HG02981 (cell line): ENCODE measurements around the gene CGB5.
"Not testable (repeated sequence)": the region's sequence is repeated elsewhere in the genome, so short reads cannot be mapped to it uniquely, and the experiment has no call there.

Experiments used
- ATAC-seq: cut with Tn5 transposase; IDR thresholded peaks from one replicate; pipeline ENCODE4 v1.9.1; 2021; ENCODE audit warnings: mild to moderate bottlenecking, moderate library complexity; ENCODE audit not compliant: unreplicated experiment

The CGB5 gene

DNA sequence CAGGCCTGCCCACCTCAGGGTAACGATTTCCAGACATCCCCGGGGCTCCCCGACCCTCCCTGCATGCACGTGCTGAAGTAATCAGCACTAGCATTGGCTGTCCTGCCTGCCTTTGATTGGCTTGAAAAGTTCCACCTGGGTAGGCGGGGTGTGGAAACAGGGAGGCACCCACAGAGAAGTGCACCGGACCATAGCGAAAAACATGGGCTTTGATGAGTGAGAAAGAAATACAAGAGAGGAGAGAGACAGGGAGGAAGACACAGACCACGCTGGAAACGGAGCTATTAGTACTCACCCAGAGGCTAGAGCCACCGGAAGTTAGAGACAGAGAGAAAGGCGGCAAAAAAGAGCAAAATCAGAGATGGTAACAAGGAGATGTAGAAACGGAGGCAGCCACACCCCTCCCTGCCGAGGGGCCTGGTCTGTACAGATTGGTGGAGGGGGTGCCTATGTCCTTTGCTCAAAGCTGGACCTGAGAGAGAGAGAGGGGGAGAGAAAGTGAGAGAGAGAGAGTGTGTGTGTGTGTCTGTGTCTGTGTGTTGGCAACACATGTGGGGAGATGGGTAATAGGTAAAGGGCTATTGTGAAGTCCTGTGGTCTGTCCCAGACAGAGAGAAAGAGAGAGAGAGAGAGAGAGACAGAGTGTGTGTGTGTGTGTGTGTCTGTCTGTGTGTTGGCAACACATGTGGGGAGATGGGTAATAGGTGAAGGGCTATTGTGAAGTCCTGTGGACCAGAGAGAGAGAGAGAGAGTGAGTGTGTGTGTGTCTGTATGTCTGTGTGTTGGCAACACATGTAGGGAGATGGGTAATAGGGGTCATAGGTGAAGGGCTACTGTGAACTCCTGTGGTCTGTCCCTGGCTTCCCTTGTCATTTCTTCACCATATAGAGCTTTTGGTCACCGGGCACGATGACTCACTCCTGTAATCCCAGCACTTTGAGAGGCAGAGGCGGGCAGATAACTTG lies 22.4 kb upstream of the CGB5 start:
- no peak for ATAC-seq

DNA sequence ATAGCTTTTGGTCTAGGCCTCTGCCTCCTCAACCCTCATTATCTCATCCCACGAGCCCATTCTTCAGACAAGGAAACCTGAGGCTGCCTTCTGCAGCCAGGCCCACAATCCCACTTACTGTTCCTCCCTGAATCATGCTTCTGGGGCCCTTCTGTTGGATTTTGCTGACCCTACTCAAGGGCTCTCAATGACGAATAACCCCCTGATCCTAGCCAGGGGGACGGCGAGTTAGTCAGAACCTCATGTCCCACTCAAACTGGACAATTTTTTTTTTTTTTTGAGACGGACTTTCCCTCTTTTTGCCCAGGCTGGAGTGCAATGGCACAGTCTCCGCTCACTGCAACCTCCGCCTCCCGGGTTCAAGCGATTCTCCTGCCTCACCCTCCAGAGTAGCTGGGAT lies 21.5 kb upstream of the CGB5 start:
- ATAC-seq = no peak

DNA sequence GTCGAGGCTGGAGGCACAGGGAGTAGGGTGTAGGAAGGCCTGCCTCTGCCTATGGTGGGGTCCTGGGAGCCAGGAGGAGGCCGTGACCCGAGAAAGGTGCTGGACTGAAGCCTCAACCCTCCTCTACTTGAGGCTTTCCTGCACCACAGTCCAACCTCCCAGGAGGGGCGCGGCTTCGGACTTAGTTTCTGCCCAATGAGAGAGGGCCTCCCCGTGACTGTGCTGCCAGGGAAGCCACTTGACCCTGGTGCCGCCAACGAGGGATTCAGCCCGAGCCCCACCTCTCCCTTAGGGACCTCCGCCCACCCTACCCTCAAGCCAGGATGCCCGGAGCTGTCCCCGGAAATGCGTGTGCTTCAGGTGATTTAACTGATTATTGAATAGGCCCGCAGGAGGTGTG lies 19.4 kb upstream of the CGB5 start, which contains the start of gene CGB3:
Gene CGB3 (minus strand): TSS at position 101 of the 400 bp plus-strand sequence. CDS start 362 bp downstream, outside the sequence.
- ATAC-seq = not testable (repeated sequence)

DNA sequence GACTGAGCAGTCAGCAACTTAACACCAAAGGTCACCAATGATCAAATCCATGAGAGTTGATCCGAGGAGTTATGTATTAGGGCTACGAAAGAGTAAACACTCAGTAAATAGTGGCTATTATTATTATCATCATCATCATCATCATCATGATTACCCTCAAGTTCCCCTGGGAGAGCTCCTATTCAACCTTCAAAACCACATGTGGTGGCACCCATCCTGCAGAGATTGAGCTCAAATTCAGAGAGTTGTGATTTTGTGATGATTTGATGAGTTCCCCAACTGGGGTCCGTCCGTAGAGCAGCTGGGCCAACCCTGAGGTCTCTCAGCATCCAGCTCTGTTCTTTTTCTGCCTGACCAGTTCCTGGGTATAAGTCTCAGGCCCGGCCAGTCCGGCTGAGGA lies 18.6 kb upstream of the CGB5 start:
- ATAC-seq = not testable (repeated sequence)

DNA sequence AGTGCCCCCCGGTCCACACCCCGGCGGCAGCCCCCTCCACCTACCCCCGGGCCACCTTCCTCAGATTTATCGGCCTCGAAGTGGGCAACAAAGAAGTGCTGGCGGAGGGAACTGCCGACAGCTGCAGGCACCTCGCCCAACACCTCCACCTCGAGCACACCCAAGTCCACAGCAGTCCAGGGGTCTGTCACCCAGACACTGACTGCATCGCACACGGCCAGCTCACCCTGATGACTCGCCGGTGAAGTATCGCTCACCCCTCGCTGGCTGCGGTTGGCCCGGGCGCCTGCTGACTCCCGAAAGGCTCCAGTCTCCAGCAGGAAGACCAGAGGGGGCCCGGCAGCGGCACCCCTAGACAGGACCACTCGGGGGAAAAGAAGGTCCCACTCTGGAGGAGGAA lies 18.0 kb upstream of the CGB5 start:
- ATAC-seq = not testable (repeated sequence)

DNA sequence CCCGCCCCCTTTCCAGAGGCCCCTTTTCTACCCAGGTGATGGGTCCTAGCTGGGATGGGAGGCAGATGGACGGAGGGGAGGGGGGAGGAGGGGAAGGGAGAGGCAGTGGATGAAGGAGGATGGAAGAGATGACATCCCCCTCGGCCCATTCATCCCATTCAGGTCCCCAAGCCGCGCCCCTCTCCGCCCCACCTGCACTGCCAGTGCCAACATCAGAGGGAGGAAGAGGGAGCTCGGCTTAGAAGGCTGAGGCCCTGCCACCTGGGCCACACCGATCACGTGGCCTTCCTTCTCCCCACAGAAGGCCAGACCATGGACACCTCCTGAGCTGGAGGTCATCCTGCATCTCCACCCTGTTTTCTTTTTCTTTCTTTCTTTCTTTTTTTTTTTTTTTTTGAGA lies 15.0 kb upstream of the CGB5 start:
- ATAC-seq = not testable (repeated sequence)

GRCh38 chr19:49029749-49030148 lies 13.9 kb upstream of the CGB5 start:
- not testable (repeated sequence) for ATAC-seq

DNA sequence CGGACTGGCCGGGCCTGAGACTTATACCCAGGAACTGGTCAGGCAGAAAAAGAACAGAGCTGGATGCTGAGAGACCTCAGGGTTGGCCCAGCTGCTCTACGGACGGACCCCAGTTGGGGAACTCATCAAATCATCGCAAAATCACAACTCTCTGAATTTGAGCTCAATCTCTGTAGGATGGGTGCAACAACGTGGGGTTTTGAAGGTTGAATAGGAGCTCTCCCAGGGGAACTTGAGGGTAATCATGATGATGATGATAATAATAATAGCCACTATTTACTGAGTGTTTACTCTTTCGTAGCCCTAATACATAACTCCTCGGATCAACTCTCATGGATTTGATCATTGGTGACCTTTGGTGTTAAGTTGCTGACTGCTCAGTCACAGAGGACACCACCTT lies 13.3 kb upstream of the CGB5 start:
- ATAC-seq = not testable (repeated sequence)

- ATAC-seq = not testable (repeated sequence)
Measured at GRCh38 chr19:49031642-49032301, 11.9 kb upstream of the CGB5 start, which contains the start of gene CGB2. Gene CGB2 (plus strand): TSS chr19:49031890. CDS start chr19:49032096, 206 bp downstream.

DNA sequence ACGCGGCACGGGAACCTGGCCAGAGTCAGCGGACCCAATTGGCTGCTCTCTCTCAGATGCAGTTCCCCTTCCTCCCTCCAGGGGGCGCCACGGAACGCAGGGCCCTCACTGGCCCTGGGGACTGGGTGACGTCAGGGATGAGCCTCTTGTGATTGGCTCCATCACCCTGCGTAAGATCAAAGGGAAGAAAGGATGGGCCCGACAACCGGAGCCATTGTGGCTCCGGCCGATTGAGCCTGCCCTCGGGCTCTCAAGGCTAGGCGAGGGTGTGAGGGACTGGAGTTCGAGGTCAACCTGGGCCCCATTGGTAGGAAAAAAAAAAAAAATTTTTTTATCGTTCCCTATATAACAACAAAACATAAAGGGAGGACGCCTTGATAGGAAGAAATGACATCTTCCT lies 6.8 kb upstream of the CGB5 start, which contains the start of gene CGB1:
Gene CGB1 (minus strand): TSS at position 81 of the 400 bp plus-strand sequence. CDS start 184 bp downstream, outside the sequence.
- not testable (repeated sequence) for ATAC-seq

DNA sequence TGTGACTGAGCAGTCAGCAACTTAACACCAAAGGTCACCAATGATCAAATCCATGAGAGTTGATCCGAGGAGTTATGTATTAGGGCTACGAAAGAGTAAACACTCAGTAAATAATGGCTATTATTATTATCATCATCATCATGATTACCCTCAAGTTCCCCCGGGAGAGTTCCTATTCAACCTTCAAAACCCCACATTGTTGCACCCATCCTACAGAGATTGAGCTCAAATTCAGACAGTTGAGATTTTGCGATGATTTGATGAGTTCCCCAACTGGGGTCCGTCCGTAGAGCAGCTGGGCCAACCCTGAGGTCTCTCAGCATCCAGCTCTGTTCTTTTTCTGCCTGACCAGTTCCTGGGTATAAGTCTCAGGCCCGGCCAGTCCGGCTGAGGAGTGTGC lies 5.5 kb upstream of the CGB5 start:
- not testable (repeated sequence) for ATAC-seq

DNA sequence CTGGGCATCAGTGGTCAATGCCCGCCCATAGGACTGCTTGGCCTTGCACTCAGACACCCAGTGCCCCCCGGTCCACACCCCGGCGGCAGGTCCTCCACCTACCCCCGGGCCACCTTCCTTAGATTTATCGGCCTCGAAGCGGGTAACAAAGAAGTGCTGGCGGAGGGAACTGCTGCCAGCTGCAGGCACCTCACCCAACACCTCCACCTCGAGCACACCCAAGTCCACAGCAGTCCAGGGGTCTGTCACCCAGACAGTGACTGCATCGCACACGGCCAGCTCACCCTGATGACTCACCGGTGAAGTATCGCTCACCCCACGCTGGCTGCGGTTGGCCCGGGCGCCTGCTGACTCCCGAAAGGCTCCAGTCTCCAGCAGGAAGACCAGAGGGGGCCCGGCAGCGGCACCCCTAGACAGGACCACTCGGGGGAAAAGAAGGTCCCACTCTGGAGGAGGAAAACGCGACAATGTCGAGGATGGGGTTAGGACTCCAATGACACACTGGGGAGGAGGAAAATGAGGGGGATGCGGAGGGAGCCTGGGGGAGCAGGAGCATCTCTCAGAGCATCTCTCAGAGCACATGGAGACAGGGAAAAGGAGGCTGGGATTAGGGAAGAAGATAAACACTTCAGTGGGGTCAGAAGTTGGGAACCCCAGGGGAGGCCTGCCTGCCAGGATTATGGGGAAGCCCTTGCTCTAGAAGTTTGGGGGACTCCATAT lies 4.9 kb upstream of the CGB5 start:
- ATAC-seq = not testable (repeated sequence)

DNA sequence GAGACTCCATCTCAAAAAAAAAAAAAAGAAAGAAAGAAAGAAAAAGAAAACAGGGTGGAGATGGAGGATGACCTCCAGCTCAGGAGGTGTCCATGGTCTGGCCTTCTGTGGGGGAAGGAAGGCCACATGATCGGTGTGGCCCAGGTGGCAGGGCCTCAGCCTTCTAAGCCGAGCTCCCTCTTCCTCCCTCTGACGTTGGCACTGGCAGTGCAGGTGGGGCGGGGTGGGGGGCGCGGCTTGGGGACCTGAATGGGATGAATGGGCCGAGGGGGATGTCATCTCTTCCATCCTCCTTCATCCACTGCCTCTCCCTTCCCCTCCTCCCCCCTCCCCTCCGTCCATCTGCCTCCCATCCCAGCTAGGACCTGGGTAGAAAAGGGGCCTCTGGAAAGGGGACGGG lies 3.9 kb upstream of the CGB5 start:
- ATAC-seq = not testable (repeated sequence)

DNA sequence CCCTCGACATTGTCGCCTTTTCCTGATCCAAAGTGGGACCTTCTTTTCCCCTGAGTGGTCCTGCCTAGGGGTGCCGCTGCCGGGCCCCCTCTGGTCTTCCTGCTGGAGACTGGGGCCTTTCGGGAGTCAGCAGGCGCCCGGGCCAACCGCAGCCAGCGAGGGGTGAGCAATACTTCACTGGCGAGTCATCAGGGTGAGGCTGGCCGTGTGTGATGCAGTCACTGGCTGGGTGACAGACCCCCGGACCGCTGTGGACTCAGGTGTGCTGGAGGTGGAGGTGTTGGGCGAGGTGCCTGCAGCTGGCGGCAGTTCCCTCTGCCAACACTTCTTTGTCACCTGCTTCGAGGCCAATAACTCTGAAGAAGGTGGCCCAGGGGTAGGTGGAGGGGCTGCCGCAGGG lies 1.5 kb upstream of the CGB5 start:
- no peak for ATAC-seq

DNA sequence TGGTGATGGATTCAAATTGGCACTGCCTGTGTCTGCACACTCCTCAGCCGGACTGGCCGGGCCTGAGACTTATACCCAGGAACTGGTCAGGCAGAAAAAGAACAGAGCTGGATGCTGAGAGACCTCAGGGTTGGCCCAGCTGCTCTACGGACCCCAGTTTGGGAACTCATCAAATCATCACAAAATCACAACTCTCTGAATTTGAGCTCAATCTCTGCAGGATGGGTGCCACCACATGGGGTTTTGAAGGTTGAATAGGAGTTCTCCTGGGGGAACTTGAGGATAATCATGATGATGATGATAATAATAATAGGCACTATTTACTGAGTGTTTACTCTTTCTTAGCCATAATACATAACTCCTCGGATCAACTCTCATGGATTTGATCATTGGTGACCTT lies 982 bp upstream of the CGB5 start:
- ATAC-seq = not testable (repeated sequence)

DNA sequence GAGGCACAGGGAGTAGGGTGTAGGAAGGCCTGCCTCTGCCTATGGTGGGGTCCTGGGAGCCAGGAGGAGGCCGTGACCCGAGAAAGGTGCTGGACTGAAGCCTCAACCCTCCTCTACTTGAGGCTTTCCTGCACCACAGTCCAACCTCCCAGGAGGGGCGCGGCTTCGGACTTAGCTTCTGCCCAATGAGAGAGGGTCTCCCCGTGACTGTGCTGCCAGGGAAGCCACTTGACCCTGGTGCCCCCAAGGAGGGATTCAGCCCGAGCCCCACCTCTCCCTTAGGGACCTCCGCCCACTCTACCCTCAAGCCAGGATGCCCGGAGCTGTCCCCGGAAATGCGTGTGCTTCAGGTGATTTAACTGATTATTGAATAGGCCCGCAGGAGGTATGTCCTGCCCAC lies 5.4 kb downstream of the CGB5 start, which contains the start of gene CGB8:
Gene CGB8 (minus strand): TSS at position 101 of the 400 bp plus-strand sequence. CDS start 372 bp downstream, outside the sequence.
- not testable (repeated sequence) for ATAC-seq

GRCh38 chr19:49049834-49050233 lies 6.2 kb downstream of the CGB5 start:
- ATAC-seq = not testable (repeated sequence)

GRCh38 chr19:49050376-49051033 lies 6.9 kb downstream of the CGB5 start:
- not testable (repeated sequence) for ATAC-seq

- ATAC-seq = no peak
Measured at GRCh38 chr19:49056101-49056901, 12.7 kb downstream of the CGB5 start.
